Neural cell (in vitro differentiated cells): ENCODE results near the gene AP1S3. TPM values are rescaled to one million over a fixed set of nuclear protein-coding genes. Genes with fewer than 3 reads are reported as not detected.
"Not testable (repeated sequence)": the region's sequence is repeated elsewhere in the genome, so short reads cannot be mapped to it uniquely, and the experiment has no call there.

Source experiments
- H2AFZ ChIP-seq: fragments of 200-600, 300-800 bp; sonication (generic), shearing (Covaris generic); 2 replicates; pipeline ENCODE4 v1.6.0; 2014; ENCODE audit warnings: low read depth, mild to moderate bottlenecking, antibody characterized with exemption, low read length, moderate library complexity
- H3F3A ChIP-seq: fragments of 200-600 bp; shearing (Covaris generic); 2 replicates; pipeline ENCODE4 v1.6.1; 2016; ENCODE audit warnings: mild to moderate bottlenecking, moderate library complexity, mixed read lengths, antibody characterized with exemption, low read length; ENCODE audit not compliant: insufficient read depth, poor library complexity, severe bottlenecking
- H3K27ac ChIP-seq: fragments of 200-600, 300-800 bp; sonication (generic), shearing (Covaris generic); 2 replicates; pipeline ENCODE4 v1.5.1; 2014; ENCODE audit warnings: mild to moderate bottlenecking, low read length, moderate library complexity
- H3K27me3 ChIP-seq: fragments of 300-800, 200-600 bp; sonication (generic), shearing (Covaris generic); 2 replicates; pipeline ENCODE4 v1.6.0; 2014; ENCODE audit warnings: mild to moderate bottlenecking, low read depth, low read length, moderate library complexity; ENCODE audit not compliant: insufficient read depth
- H3K36me3 ChIP-seq: fragments of 300-800, 200-600 bp; sonication (generic), shearing (Covaris generic); 2 replicates; pipeline ENCODE4 v1.5.1; 2014; ENCODE audit warnings: mild to moderate bottlenecking, antibody characterized with exemption, low read length, moderate library complexity; ENCODE audit not compliant: insufficient read depth
- H3K4me2 ChIP-seq: fragments of 300-800, 200-600 bp; sonication (generic), shearing (Covaris generic); 2 replicates; pipeline ENCODE4 v1.6.0; 2014; ENCODE audit warnings: mild to moderate bottlenecking, low read length
- H3K4me3 ChIP-seq: fragments of 300-800, 200-600 bp; sonication (generic), shearing (Covaris generic); 2 replicates; pipeline ENCODE4 v1.5.1; 2014; ENCODE audit warnings: mild to moderate bottlenecking, low read length, moderate library complexity
- H3K79me2 ChIP-seq: fragments of 200-600 bp; shearing (Covaris generic); replicated peaks from 2 replicates; pipeline ENCODE4 v1.6.0; 2014; ENCODE audit warnings: mild to moderate bottlenecking, low read length, moderate library complexity; ENCODE audit not compliant: insufficient read depth
- H3K9ac ChIP-seq: fragments of 300-800, 200-600 bp; sonication (generic), shearing (Covaris generic); 2 replicates; pipeline ENCODE4 v1.6.1; 2016; ENCODE audit warnings: mild to moderate bottlenecking, low read length, mixed read lengths
- H3K9me2 ChIP-seq: fragments of 200-600 bp; shearing (Covaris generic); 2 replicates; pipeline ENCODE4 v1.6.1; 2016; ENCODE audit warnings: mild to moderate bottlenecking, low read length, mixed read lengths; ENCODE audit not compliant: insufficient read depth
- H3K9me3 ChIP-seq: fragments of 200-600, 300-800 bp; sonication (generic), shearing (Covaris generic); 2 replicates; pipeline ENCODE4 v1.6.1; 2016; ENCODE audit warnings: mild to moderate bottlenecking, mixed run types, low read length, moderate library complexity, mixed read lengths
- H4K20me1 ChIP-seq: fragments of 200-600 bp; shearing (Covaris generic); 2 replicates; pipeline ENCODE4 v1.6.1; 2016; ENCODE audit warnings: mild to moderate bottlenecking, mixed run types; ENCODE audit not compliant: insufficient read depth
- CTCF ChIP-seq: fragments of 450-650 bp; IDR thresholded peaks from 2 replicates; pipeline ENCODE4 v1.5.1; 2014; ENCODE audit warnings: antibody characterized with exemption, mild to moderate bottlenecking, moderate library complexity; ENCODE audit not compliant: poor library complexity, severe bottlenecking
- EP300 ChIP-seq: fragments of 450-650 bp; conservative IDR thresholded peaks from 2 replicates; pipeline ENCODE4 v1.6.1; 2014; ENCODE audit warnings: antibody characterized with exemption, mild to moderate bottlenecking, moderate library complexity; ENCODE audit not compliant: poor library complexity, severe bottlenecking
- EZH2 ChIP-seq: fragments of 200-600, 300-800 bp; shearing (Covaris generic), sonication (generic); IDR thresholded peaks from 2 replicates; pipeline ENCODE4 v1.6.1; 2014; ENCODE audit warnings: antibody characterized with exemption, low read length, borderline replicate concordance, mild to moderate bottlenecking; ENCODE audit not compliant: insufficient read depth, poor library complexity, severe bottlenecking
- MXI1 ChIP-seq: fragments of 450-650 bp; conservative IDR thresholded peaks from 2 replicates; pipeline ENCODE4 v1.6.1; 2014; ENCODE audit warnings: antibody characterized with exemption, mild to moderate bottlenecking; ENCODE audit not compliant: poor library complexity, severe bottlenecking
- POLR2AphosphoS5 ChIP-seq: IDR thresholded peaks from 2 replicates; pipeline ENCODE4 v1.6.1; 2012
- RAD21 ChIP-seq: fragments of 450-650 bp; conservative IDR thresholded peaks from 2 replicates; pipeline ENCODE4 v1.6.1; 2014; ENCODE audit warnings: antibody characterized with exemption, mild to moderate bottlenecking, moderate library complexity
- REST ChIP-seq: IDR thresholded peaks from 2 replicates; pipeline ENCODE4 v1.6.1; 2012; ENCODE audit warnings: borderline replicate concordance
- SMC3 ChIP-seq: fragments of 450-650 bp; conservative IDR thresholded peaks from 2 replicates; pipeline ENCODE4 v1.6.1; 2014; ENCODE audit warnings: antibody characterized with exemption, mild to moderate bottlenecking, moderate library complexity; ENCODE audit not compliant: poor library complexity
- TAF1 ChIP-seq: IDR thresholded peaks from 2 replicates; pipeline ENCODE4 v1.6.1; 2012; ENCODE audit warnings: low read depth
- polyA plus RNA-seq: library from polyadenylated mRNA; depleted of rRNA; stranded (reverse); fragments of >200 nt; gene quantifications from 2 replicates; pipeline ENCODE4 v1.2.3, GENCODE V29; 2014

Gene AP1S3
- polyA plus RNA-seq, 1 donor from 2014 or later: 2.7 TPM

GRCh38 chr2:223815186-223815883 is 22.0 kb downstream of the AP1S3 start:
- Histone ChIP-seq H3K9ac (no peak overlapping the region), H3K27ac (no peak overlapping the region), H2AFZ (no peak overlapping the region), H3F3A (no peaks in the 10 kb centered on the region), H3K9me2 (no peaks in the 10 kb centered on the region), H3K9me3 (no peaks in the 10 kb centered on the region), H3K36me3 (no peaks in the 10 kb centered on the region), H4K20me1 (no peaks in the 10 kb centered on the region), H3K27me3 (no peaks in the 10 kb centered on the region), H3K4me3 (no peak overlapping the region), H3K4me2 (no peak overlapping the region), H3K79me2 (no peaks in the 10 kb centered on the region)
- no peak for TF ChIP-seq POLR2AphosphoS5
- no peak for TF ChIP-seq RAD21
- no peak for TF ChIP-seq EP300
- TF ChIP-seq SMC3: no peak

DNA sequence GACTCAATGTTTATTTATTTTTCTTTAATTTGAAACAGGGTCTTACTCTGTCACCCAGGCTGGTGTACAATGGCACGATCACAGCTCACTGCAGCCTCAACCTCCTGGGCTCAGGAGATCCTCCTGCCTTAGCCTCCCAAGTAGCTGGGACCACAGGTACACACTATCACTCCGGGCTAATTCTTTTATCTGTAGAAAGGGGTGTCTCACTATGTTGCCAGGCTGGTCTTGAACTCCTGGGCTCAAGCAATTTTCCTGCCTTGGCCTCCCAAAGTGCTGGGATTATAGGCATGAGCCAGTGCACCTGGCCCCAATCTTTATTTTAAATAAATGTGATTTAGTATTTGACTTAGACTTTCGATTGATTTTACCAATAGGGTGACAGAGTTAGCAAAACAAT is 22.6 kb downstream of the AP1S3 start:
- H2AFZ ChIP-seq, H3F3A ChIP-seq, H3K27ac ChIP-seq, H3K36me3 ChIP-seq, H3K9me3 ChIP-seq, H3K9me2 ChIP-seq, H3K27me3 ChIP-seq, H3K79me2 ChIP-seq, H3K4me3 ChIP-seq, H4K20me1 ChIP-seq, H3K4me2 ChIP-seq, H3K9ac ChIP-seq: not testable (repeated sequence)

DNA sequence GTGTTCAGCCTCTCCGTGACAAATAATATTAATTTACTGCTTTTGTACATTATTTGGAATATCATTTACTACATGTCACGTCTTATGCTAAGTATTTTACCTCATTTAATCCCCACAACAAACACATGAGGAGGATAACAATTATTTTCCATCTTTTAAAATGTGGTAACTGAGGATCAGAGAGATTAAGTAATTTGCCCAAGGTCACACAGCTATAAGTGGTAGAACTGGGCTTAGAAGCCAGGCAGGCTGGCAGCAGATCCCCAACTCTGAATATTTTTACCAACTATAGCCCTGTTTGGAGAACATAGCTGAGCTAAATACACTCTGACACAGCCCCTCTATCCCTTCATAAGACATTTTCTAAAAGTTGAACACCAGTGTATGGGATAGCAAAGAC is 24.1 kb downstream of the AP1S3 start:
- no peak for TF ChIP-seq MXI1
- no peak for TF ChIP-seq EP300
- TF ChIP-seq SMC3: no peak
- no peak for TF ChIP-seq TAF1
- TF ChIP-seq RAD21: no peak
- TF ChIP-seq POLR2AphosphoS5: no peak
- TF ChIP-seq CTCF: no peak
- TF ChIP-seq REST: no peak
- no peak for TF ChIP-seq EZH2
- H3K9me2 ChIP-seq: no peaks in the 10 kb centered on the region
- no peaks in the 10 kb centered on the region for H3K27me3 ChIP-seq
- no peaks in the 10 kb centered on the region for H3F3A ChIP-seq
- no peak overlapping the region for H2AFZ ChIP-seq
- no peaks in the 10 kb centered on the region for H3K9me3 ChIP-seq
- H3K27ac ChIP-seq: no peak overlapping the region
- H3K9ac ChIP-seq: no peak overlapping the region
- no peak overlapping the region for H3K4me2 ChIP-seq
- H3K4me3 ChIP-seq: no peak overlapping the region
- H3K36me3 ChIP-seq: no peaks in the 10 kb centered on the region
- no peaks in the 10 kb centered on the region for H4K20me1 ChIP-seq
- no peaks in the 10 kb centered on the region for H3K79me2 ChIP-seq
